ENCODE measurements around the gene HNMT.

- TF ChIP-seq CTCF (tag by site-specific recombination; IDR thresholded peaks at IDR 0.05), result no peak
- no peak for TF ChIP-seq ZNF23 (tag by site-specific recombination; IDR thresholded peaks at IDR 0.05; ENCODE audit: borderline replicate concordance)
- TF ChIP-seq ZBTB1 (tag by site-specific recombination; IDR thresholded peaks at IDR 0.05), result no peak
Measured at GRCh38 chr2:137928547-137929518, 35.4 kb upstream of the HNMT start.
